MM.1S (cell line): ENCODE measurements around the gene PADI1.

Experiments used
- DNase-seq: peaks from one replicate; pipeline ENCODE4 v3.0.0-alpha.2; 2015
- H2AFZ ChIP-seq: fragments of 300-600 bp; sonication (generic); 2 replicates; pipeline ENCODE4 v1.6.0; 2016; ENCODE audit warnings: antibody characterized with exemption, low read length
- H3F3A ChIP-seq: fragments of 300-600 bp; sonication (generic); 2 replicates; pipeline ENCODE4 v1.6.1; 2016; ENCODE audit warnings: mild to moderate bottlenecking, antibody characterized with exemption, low read length, moderate library complexity, mixed read lengths; ENCODE audit not compliant: insufficient read depth
- H3K27ac ChIP-seq: fragments of 300-600 bp; sonication (generic); 2 replicates; pipeline ENCODE4 v1.5.1; 2016; ENCODE audit warnings: mild to moderate bottlenecking, low read length
- H3K27me3 ChIP-seq: fragments of 300-600 bp; sonication (generic); replicated peaks from 2 replicates; pipeline ENCODE4 v1.6.0; 2016; ENCODE audit warnings: low read length; ENCODE audit not compliant: insufficient read depth
- H3K36me3 ChIP-seq: fragments of 300-600 bp; sonication (generic); replicated peaks from 2 replicates; pipeline ENCODE4 v1.6.1; 2016; ENCODE audit warnings: mild to moderate bottlenecking, low read length, mixed read lengths; ENCODE audit not compliant: insufficient read depth
- H3K4me1 ChIP-seq: fragments of 300-600 bp; sonication (generic); 2 replicates; pipeline ENCODE4 v1.6.1; 2016; ENCODE audit warnings: low read length, mixed read lengths
- H3K4me2 ChIP-seq: fragments of 300-600 bp; sonication (generic); 2 replicates; pipeline ENCODE4 v1.6.0; 2016; ENCODE audit warnings: low read depth, low read length
- H3K4me3 ChIP-seq: fragments of 300-600 bp; sonication (generic); 2 replicates; pipeline ENCODE4 v1.5.1; 2016; ENCODE audit warnings: low read length, mixed read lengths
- H3K79me2 ChIP-seq: fragments of 300-600 bp; sonication (generic); 2 replicates; pipeline ENCODE4 v1.6.1; 2016; ENCODE audit warnings: mixed run types, low read length, mixed read lengths
- H3K9ac ChIP-seq: fragments of 300-600 bp; sonication (generic); 2 replicates; pipeline ENCODE4 v1.6.1; 2016; ENCODE audit warnings: low read length, mixed read lengths
- H3K9me2 ChIP-seq: fragments of 300-600 bp; sonication (generic); replicated peaks from 2 replicates; pipeline ENCODE4 v1.6.1; 2016; ENCODE audit warnings: mild to moderate bottlenecking, low read length, mixed read lengths; ENCODE audit not compliant: insufficient read depth
- H3K9me3 ChIP-seq: fragments of 300-600 bp; sonication (generic); replicated peaks from 2 replicates; pipeline ENCODE4 v1.6.1; 2016; ENCODE audit warnings: mild to moderate bottlenecking, low read length, mixed read lengths; ENCODE audit not compliant: insufficient read depth
- H4K20me1 ChIP-seq: fragments of 300-600 bp; sonication (generic); 2 replicates; pipeline ENCODE4 v1.6.1; 2016; ENCODE audit warnings: mild to moderate bottlenecking, low read length, moderate library complexity, mixed read lengths; ENCODE audit not compliant: insufficient read depth
- CTCF ChIP-seq: fragments of 300-600 bp; sonication (generic); IDR thresholded peaks from 2 replicates; pipeline ENCODE4 v1.5.1; 2016; ENCODE audit warnings: antibody characterized with exemption, low read length, mixed read lengths
- EZH2 ChIP-seq: fragments of 300-600 bp; sonication (generic); optimal IDR thresholded peaks from 2 replicates; pipeline ENCODE3; 2017; ENCODE audit warnings: low read depth, mild to moderate bottlenecking, antibody characterized with exemption, low read length, mixed read lengths
- EZH2phosphoT487 ChIP-seq: fragments of 300-600 bp; sonication (generic); IDR thresholded peaks from 2 replicates; pipeline ENCODE4 v1.6.1; 2018; ENCODE audit warnings: antibody characterized with exemption, low read length

Gene PADI1

GRCh38 chr1:17207966-17208418, 3.1 kb downstream of the PADI1 start:
- Histone ChIP-seq H3K9ac (no peak overlapping the region), H3K4me3 (no peak overlapping the region), H3K9me2 (no peaks in the 10 kb centered on the region), H3K27me3 (peaks cover 93% of the 10 kb centered on the region), H3F3A (no peaks in the 10 kb centered on the region), H3K36me3 (no peaks in the 10 kb centered on the region), H3K27ac (no peak overlapping the region), H2AFZ (no peak overlapping the region), H3K9me3 (no peaks in the 10 kb centered on the region), H3K79me2 (no peaks in the 10 kb centered on the region), H3K4me1 (no peaks in the 10 kb centered on the region), H3K4me2 (no peak overlapping the region), H4K20me1 (no peaks in the 10 kb centered on the region)
- DNase-seq, result no peak
- TF ChIP-seq EZH2 (no peak), EZH2phosphoT487 (no peak), CTCF (no peak)

- Histone ChIP-seq H2AFZ (no peak overlapping the region), H3K79me2 (no peaks in the 10 kb centered on the region), H3K4me3 (no peak overlapping the region), H3K9me3 (no peaks in the 10 kb centered on the region), H3K4me1 (no peaks in the 10 kb centered on the region), H3F3A (no peaks in the 10 kb centered on the region), H3K9ac (no peak overlapping the region), H3K9me2 (no peaks in the 10 kb centered on the region), H3K4me2 (no peak overlapping the region), H3K27me3 (peaks cover 93% of the 10 kb centered on the region), H3K27ac (no peak overlapping the region), H4K20me1 (no peaks in the 10 kb centered on the region), H3K36me3 (no peaks in the 10 kb centered on the region)
- no peak for DNase-seq
- TF ChIP-seq EZH2 (no peak), EZH2phosphoT487 (no peak), CTCF (no peak)
Observed at GRCh38 chr1:17208546-17208945, 3.6 kb downstream of the PADI1 start.

- Histone ChIP-seq H3K4me2 (no peak overlapping the region), H3K79me2 (no peaks in the 10 kb centered on the region), H3K4me3 (no peak overlapping the region), H3K9me2 (no peaks in the 10 kb centered on the region), H4K20me1 (no peaks in the 10 kb centered on the region), H3K9ac (no peak overlapping the region), H3K9me3 (no peaks in the 10 kb centered on the region), H3K36me3 (no peaks in the 10 kb centered on the region), H3K27ac (no peak overlapping the region), H3F3A (no peaks in the 10 kb centered on the region), H2AFZ (no peak overlapping the region), H3K27me3 (peaks cover 93% of the 10 kb centered on the region), H3K4me1 (no peaks in the 10 kb centered on the region)
- DNase-seq, result no peak
- TF ChIP-seq CTCF (no peak), EZH2 (no peak), EZH2phosphoT487 (no peak)
Observed at GRCh38 chr1:17209430-17209829, 4.5 kb downstream of the PADI1 start.
